ENCODE data around the gene FAM174A. TPM values are rescaled to one million over a fixed set of nuclear protein-coding genes. Genes with fewer than 3 reads are reported as not detected.

Gene FAM174A
- total and polyA plus RNA-seq, 2 of the 4 experiments (the other 2 are of a cell fraction), result 2.7 to 10.3 TPM

DNA sequence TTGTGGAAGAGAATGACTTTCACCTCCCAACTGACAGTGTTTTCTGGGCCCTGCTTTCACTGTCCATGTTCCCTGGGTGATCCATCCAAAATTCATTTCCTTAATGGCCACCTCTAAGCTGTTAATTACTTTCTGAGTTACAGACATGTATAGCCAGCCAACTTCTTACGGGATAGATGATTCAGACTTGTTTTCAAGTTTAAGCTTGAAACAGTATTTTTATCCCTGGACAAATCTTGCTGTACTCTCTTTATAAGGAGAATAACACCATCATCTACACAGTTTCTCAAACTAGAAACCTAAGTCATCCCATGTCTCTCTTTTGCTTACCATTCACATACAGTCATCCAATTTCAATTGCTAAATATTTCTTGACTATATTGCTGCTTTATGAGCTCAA lies 6.9 kb downstream of the FAM174A start:
- Histone ChIP-seq H2BK20ac (ENCODE audit: low read depth, low read length) (no peak overlapping the region), H2BK120ac (ENCODE audit: low read depth, low read length) (no peak overlapping the region), H3K4me1 (ENCODE audit: control insufficient read depth, insufficient read depth, low read length) (no peaks in the 10 kb centered on the region), H2AK5ac (ENCODE audit: low read depth, low read length) (no peak overlapping the region), H3K27ac (ENCODE audit: insufficient read depth, low read length) (no peak overlapping the region), H3K23ac (ENCODE audit: low read depth, low read length) (no peak overlapping the region), H4K91ac (ENCODE audit: insufficient read depth, low read depth, low read length) (no peak overlapping the region), H3K79me1 (ENCODE audit: low read depth in 1 of 2, low read length in 2 of 2) (peaks cover 4 to 18% of the 10 kb centered on the region in 2 experiments; a peak in 3 of 4 replicates), H3K56ac (ENCODE audit: extremely low read depth, insufficient read depth, low read length) (no peak overlapping the region), H3K27me3 (ENCODE audit: control insufficient read depth, insufficient read depth, low read length) (no peaks in the 10 kb centered on the region), H2BK5ac (ENCODE audit: low read depth, low read length, poor library complexity, severe bottlenecking) (no peak overlapping the region), H3K4ac (ENCODE audit: low read depth, low read length) (no peak overlapping the region), H3K36me3 (ENCODE audit: control insufficient read depth, insufficient read depth, low read length) (no peaks in the 10 kb centered on the region), H3K4me3 (ENCODE audit: insufficient read depth, low read depth, low read length) (no peak overlapping the region), H4K20me1 (ENCODE audit: insufficient read depth, low read length) (no peaks in the 10 kb centered on the region; the same call in 1 of the 2 replicates), H3K18ac (ENCODE audit: low read depth, low read length) (no peak overlapping the region), H3K14ac (replicated peaks; ENCODE audit: low read depth, low read length) (no peak overlapping the region), H3K4me2 (ENCODE audit: low read depth, low read length) (no peak overlapping the region), H3K9me1 (ENCODE audit: insufficient read depth, low read length) (no peaks in the 10 kb centered on the region), H4K8ac (ENCODE audit: low read depth in 2 of 2, low read length in 2 of 2) (no peak overlapping the region), H2BK15ac (ENCODE audit: low read depth, low read length) (no peak overlapping the region), H2AFZ (replicated peaks; ENCODE audit: low read length, poor library complexity) (no peak overlapping the region), H2AK9ac (replicated peaks; ENCODE audit: low read depth, low read length, poor library complexity) (no peak overlapping the region), H3K9me3 (ENCODE audit: control insufficient read depth, insufficient read depth, low read length) (no peaks in the 10 kb centered on the region), H4K5ac (ENCODE audit: low read depth, low read length) (no peak overlapping the region), H3K9ac (ENCODE audit: low read depth, low read length) (no peak overlapping the region)
- ChIA-PET POLR2A (ENCODE audit: unreplicated experiment) (no interaction called here), CTCF (no interaction called here)
- DNase-seq (no peak), ATAC-seq (ENCODE audit: low read depth) (no peak)
- WGBS, 2 experiments (ENCODE audit: extremely low coverage in 2 of 2, insufficient read length in 1 of 2), result no CpG with 5 or more reads among the region's 1 CpG
- BruUV-seq (replicated peaks), result no TSS peak
- dilution Hi-C loops (cut with HindIII; ENCODE audit: low sequenced_read_pairs, unreplicated experiment) (no loop called here), in situ Hi-C loops (cut with MboI; ENCODE audit: low sequenced_read_pairs) (no loop called here), intact Hi-C loops (cut with micrococcal nuclease) (no loop called here)
- TF ChIP-seq FOS (IDR thresholded peaks at IDR 0.05; ENCODE audit: low read depth, low read length) (no peak), CEBPB (IDR thresholded peaks at IDR 0.05; ENCODE audit: low read depth, low read length) (no peak), MAFK (IDR thresholded peaks at IDR 0.05; ENCODE audit: low read depth, low read length) (no peak), BHLHE40 (IDR thresholded peaks at IDR 0.05; ENCODE audit: low read depth, low read length) (no peak), RFX5 (IDR thresholded peaks at IDR 0.05; ENCODE audit: low read depth, low read length) (no peak), NFE2L2 (IDR thresholded peaks at IDR 0.05; ENCODE audit: low read depth, low read length) (no peak), POLR2A (IDR thresholded peaks at IDR 0.05; ENCODE audit: low read depth, low read length) (no peak), RCOR1 (IDR thresholded peaks at IDR 0.05; ENCODE audit: insufficient replicate concordance, low read length) (no peak), RAD21 (IDR thresholded peaks at IDR 0.05; ENCODE audit: low read length) (no peak)
- TF ChIP-seq, protein P1, sequence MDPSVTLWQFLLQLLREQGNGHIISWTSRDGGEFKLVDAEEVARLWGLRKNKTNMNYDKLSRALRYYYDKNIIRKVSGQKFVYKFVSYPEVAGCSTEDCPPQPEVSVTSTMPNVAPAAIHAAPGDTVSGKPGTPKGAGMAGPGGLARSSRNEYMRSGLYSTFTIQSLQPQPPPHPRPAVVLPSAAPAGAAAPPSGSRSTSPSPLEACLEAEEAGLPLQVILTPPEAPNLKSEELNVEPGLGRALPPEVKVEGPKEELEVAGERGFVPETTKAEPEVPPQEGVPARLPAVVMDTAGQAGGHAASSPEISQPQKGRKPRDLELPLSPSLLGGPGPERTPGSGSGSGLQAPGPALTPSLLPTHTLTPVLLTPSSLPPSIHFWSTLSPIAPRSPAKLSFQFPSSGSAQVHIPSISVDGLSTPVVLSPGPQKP (IDR thresholded peaks at IDR 0.05; ENCODE audit: borderline replicate concordance, low read depth, low read length), result no peak
- TF ChIP-seq, protein P2, sequence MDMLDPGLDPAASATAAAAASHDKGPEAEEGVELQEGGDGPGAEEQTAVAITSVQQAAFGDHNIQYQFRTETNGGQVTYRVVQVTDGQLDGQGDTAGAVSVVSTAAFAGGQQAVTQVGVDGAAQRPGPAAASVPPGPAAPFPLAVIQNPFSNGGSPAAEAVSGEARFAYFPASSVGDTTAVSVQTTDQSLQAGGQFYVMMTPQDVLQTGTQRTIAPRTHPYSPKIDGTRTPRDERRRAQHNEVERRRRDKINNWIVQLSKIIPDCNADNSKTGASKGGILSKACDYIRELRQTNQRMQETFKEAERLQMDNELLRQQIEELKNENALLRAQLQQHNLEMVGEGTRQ (IDR thresholded peaks at IDR 0.05; ENCODE audit: low read depth, low read length), result no peak
